Smooth muscle cell of the brain vasculature (primary cell): ENCODE results near the gene SLC2A11.
"Not testable (repeated sequence)": the region's sequence is repeated elsewhere in the genome, so short reads cannot be mapped to it uniquely, and the experiment has no call there.

Experiments used
- DNase-seq: peaks from one replicate; pipeline ENCODE4 v3.0.0-alpha.2; 2012; ENCODE audit warnings: low read depth, low spot score

SLC2A11 gene

DNA sequence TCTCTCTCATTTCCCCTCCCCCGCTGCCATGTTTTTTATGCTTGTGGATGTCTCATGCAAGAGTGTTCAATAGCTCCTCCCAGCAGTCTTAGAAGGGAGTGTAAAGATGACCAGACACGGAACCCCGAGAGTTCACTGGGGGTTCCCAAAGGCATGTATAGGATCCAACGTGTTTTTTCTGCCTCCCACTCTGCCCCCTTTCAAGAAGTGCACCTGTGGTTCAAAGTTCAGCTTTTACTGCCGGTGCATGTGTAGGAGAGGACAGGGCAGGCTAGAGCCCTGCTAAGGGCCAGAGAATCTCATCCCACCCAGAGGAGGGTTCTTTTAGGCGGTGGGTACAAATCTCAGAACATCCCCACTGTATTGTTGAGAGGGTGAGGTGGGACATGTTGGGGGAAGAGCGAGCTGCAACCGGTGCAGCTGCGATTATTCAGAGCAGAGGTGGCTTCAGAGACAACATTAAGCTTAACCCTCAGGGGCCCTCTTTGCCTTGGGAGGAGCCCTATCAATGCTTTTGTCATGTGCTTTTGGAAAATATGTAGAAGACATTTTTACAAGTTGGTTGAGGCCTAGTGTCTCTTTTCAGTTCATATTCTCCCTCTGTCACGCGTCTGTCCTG lies 51.0 kb downstream of the SLC2A11 start:
- DNase-seq, result no peak

DNA sequence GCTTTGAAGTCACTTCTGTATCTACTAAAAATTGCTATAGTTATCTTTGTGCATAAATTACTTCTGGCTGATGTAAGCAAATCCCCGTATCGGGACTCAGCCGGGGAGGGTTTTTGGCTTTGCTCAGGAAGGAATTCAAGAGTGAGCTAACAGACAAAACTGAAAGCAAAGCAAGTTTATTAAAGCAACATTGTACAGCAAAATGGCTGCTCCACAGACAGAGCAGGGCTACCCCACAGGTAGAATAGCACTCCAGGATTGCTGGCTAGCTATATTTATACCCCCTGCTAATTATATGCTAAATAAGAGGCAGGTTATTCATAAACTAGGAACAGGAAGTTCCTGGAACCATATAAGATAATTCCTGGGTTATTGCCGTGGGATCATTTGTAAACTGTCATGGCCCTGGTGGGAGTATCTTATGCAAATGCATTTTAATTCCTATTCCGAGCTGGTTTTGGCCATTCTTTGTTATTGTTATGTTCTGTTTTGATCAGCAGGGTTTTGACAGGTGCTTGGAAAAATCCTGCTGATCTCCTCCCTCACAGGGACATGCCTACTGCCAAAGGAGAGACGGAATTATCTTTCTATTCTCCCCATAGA lies 51.7 kb downstream of the SLC2A11 start:
- DNase-seq, result no peak

DNA sequence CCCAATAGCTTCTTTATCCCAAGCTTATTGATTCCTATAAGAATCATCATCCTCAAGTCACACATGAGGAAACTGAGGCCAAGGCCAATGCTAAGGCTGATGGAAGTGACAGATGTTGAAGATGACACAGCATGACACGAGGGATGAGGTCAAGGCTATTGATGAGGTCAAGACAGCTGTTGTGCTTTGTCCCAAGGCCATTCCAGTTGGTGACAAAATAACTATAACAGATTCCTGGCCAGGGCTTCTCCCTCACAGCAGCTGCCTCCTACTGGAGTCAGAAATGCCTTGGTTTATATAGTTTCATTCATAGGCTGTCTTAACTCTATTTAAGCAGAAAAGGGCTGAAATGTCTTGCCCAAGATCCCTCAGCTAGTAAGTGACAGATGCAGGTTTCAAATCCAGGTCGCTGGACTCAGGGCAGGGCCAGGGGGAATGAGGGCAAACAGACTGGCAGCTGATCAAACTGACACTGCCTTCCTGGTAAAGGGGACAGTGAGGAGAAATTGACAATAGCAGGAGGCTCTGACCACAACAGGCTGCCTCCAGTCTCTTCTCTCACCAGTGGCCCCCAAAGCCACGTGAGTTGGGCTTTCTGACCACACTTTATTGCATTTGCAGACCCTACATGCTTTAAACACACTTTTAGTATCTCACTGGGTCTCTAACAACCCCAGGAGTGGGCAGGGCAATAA lies 53.0 kb downstream of the SLC2A11 start:
- no peak for DNase-seq

DNA sequence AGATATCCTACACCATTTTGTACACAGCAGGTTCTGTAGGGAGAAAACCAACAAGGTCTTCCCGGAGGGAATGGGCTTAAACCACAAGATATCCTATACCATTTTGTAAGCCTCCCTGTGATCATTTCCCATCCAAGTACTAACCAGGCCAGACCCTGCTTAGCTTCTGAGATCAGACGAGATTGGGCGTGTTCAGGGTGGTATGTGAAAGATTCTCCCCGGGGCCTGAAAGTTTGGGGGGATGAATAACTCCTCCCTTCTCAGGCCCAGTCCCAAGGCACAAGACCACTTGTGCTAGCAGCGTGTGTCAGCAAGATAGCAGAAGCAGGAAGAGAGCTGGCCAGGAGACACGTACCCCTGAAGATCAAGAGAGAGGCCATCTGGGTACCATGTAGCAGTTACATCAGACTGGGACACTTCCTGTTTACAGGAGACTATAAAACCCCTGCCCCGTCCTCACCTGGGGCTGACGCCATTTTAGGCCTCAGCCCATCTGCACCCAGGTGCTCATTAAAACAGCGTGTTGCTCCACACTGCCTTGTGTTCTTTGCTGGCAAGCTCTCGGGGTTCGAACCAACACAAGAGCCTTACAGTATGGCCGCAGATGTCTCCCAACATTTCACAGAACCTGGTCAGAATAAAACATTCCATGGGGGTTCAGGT lies 53.8 kb downstream of the SLC2A11 start:
- no peak for DNase-seq

DNA sequence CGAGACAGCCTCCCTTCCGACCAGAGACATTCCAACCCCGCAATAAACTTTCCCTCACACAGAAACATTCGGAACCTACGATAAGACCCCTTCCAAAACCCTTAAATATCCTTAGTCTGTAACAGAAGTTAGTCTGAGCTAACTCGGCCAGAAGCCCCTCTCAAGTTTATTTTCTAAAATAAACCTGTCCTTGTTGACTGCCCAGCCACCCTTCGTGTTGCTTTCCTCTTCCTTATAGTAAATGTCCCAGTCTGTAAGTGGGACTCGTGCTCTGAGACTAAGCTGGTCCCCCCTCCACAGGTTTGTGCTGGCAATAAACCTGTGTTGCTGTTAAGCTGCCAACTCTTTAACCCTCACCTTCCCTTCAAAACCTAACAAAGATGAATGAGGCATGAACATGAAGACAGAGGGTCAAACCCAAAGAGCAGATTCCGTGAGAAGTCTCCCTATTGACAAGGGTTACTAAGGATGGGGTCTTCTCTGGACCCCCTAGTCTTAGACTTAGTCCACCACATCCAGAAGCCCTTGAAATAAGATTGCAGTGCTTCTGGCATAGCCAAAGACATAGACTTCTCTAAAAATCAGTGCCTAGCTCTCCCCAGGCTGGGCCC lies 54.7 kb downstream of the SLC2A11 start:
- no peak for DNase-seq

DNA sequence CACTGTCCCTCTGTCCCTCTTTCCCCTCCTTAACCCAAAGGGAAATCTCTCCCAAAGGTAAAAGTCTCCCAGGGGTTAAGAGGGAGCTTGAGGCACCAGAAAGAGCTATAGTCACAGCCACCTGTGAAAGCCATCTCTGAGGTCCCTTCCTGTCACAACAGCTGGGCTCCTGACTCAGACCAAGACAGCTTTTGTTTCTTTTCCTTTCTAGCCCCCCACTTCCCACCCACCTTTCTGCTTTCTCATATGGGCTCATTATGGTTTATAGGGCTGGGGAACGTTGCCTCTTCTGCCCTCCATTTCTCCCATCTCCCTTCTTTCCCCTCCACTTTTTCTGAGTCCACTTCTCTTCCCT lies 55.6 kb downstream of the SLC2A11 start:
- no peak for DNase-seq

DNA sequence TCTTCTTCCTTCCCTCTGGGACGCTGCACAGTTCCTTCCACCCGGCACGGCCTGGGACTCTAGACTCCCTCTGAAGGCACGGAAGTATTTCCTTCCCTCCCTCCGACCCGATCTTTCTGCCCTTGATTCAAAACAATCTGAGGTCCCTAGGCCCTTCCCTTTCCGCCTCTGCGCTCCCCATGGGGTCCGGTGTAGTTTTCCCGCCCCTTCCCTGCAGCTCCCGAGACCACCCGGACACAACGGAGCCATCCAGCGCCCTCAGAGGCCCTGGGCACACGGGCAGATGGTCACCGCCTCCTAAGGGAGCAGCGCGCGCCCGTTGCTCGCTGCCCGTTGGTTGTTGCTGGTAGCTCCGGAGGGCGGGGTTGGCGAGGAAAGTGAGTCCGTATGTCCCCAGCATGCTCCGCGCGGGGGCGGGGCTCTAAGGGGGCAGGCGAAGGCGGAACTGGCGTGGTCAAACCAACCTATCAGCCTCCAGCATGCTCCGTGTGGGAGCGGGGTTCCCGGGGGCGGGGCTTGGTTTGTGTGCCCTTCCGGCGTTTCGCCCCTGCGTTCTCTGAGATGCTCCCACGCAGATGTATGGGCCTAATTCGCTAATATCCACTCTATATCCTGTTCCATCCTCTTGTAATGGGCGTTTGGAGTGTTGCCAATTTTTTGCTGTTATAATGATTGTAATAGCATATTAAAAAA lies 56.1 kb downstream of the SLC2A11 start:
- peak; percentile 98 for DNase-seq

DNA sequence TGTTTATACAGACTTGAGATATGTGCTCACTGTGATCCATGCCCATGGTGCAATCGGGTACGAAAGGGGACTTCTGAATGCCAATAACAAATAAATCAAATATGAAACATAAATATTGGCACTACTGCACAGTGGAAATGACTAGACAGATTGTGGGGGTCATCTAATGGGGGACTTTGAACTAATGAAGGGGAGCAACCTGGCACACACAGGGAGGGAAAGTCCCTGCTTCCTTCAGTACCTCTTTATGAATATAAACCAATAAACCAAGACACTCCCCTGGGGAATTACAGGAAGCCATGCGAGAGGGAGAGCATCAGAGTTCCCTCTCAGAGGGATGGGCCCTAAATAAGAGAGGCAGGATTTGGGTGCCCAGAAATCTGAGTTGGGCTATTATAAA lies 57.6 kb downstream of the SLC2A11 start:
- no peak for DNase-seq

DNA sequence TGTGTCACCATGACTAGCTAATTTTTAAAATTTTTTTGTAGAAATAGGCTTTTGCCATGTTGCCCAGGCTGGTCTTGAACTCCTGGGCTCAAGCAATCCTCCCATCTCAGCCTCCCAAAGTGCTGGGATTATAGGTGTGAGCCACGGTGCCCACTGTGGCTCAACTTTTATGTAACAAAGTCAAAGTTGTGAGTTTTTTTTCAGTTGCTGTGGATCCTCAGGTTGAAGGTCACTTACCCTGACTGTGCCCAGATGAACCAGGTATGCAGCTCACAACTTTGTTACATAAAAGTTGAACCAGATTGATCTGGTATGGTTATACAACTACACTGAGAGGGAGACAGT lies 62.6 kb downstream of the SLC2A11 start:
- DNase-seq, result not testable (repeated sequence)

DNA sequence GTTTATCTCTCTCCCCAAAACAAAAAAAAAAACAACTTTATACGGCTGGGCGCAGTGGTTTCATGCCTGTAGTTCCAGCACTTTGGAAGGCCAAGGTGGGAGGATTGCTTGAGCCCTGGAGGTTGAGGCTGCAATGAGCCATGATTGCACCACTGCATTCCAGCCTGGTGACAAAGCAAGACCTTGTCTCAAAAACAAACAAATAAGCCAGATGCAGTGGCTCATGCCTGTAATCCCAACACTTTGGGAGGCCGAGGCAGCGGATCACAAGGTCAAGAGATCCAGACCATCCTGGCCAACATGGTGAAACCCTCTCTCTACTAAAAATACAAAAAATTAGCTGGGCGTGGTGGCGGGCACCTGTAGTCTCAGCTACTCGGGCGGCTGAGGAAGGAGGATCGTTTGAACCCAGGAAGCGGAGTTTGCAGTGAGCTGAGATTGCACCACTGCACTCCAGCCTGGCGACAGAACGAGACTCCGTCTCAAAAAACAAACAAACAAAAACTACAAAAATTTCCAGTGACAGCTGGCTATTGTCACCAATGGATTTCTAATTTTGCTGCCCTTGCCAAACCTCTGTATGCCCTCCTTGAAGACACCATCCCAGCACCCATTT lies 64.0 kb downstream of the SLC2A11 start:
- not testable (repeated sequence) for DNase-seq

DNA sequence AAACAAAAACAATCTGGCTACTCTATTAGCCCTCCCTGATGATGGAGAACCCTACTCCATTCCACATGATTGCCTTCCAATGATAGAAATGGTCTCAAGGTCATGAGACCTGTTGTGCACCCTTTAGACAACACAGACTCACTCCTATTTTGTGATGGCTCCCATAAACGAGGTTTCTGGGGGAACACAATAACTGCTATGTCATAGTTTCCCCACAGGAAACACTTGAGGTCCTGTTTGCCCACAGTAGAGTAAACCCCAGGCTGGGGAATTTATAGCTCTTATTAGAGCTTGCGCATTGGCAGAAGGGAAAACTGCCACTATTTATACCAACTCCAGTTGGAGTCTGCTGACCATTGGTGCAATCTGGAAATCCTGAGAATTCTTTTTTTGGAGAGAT lies 65.2 kb downstream of the SLC2A11 start:
- DNase-seq, result no peak

DNA sequence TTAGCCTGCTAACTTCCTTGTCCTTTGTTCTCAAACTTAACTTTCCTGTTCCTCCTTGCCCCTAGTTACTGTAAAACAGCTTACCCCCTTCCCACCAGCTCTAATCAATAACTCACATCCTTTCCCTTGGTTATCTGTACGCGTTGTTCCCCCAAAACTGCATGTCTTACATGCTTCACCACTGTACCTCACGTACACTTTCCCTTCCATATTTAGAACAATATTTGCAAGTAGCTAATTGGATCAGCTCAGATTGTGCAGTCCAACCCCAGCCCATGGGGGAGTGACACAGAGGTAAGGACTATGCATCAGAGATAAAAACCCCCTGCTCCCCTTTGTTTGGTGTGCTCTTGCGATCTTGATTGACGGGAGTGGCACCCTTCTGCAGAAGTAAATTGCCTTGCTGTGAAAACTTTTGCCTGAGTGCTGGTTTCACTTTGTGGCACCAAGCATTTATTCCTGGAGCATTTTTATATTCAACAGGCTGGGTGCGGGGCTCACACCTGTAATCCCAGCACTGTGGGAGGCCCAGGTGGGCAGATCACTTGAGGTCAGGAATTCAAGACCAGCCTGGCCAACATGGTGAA lies 67.4 kb downstream of the SLC2A11 start:
- DNase-seq, result no peak

DNA sequence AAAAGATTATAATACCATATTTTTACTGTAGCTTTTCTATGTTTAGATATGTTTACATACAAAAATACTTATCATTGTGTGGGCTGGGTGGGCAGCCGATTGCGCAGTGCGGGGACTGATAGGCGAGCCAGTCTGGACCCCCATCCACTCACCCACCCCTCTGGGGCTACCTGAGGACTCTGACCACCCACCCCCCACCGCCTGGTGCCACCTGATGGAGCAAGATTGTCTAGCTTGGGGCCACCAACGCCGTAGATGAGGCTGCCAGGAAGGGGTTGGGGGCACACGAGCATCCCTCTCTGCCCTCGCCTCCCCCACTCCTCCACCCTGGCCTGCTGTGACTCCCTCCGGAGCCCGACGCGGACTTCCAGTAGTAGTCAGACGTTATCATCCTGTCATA lies 68.9 kb downstream of the SLC2A11 start:
- DNase-seq, result no peak
